Activated CD8-positive, alpha-beta T cell treated with anti-CD3 and anti-CD28 coated beads for 36 hours (primary cell): ENCODE results near the gene PYGB. TPM values are rescaled to one million over a fixed set of nuclear protein-coding genes. Genes with fewer than 3 reads are reported as not detected.

Experiments
- ATAC-seq: fragments of 200-7000 bp; cut with Tn5 transposase; one replicate; pipeline ENCODE4 v1.10.0; 2021; ENCODE audit warnings: mild to moderate bottlenecking, moderate library complexity
- CTCF ChIA-PET: fragments of 350-600 bp; sonication (Branson Sonifier 250); formaldehyde crosslinking; loops from one replicate; lab custom pipeline; 2021; ENCODE audit warnings: antibody characterized with exemption; lab: Charles Lee
- POLR2A ChIA-PET: fragments of 350-600 bp; sonication (Branson Sonifier 250); formaldehyde crosslinking; loops from one replicate; lab custom pipeline; 2021; ENCODE audit warnings: antibody characterized with exemption; lab: Charles Lee
- DNase-seq: peaks from one replicate; pipeline ENCODE4 v3.0.0-alpha.2; 2020
- H3K27ac Mint-ChIP-seq: one replicate; pipeline ENCODE4 v1.8.0; 2021; ENCODE audit warnings: mild to moderate bottlenecking, mixed read lengths
- H3K27me3 Mint-ChIP-seq: one replicate; pipeline ENCODE4 v1.8.0; 2021; ENCODE audit warnings: mixed read lengths
- H3K36me3 Mint-ChIP-seq: one replicate; pipeline ENCODE4 v1.8.0; 2021; ENCODE audit warnings: low read depth, mixed read lengths
- H3K4me1 Mint-ChIP-seq: one replicate; pipeline ENCODE4 v1.8.0; 2021; ENCODE audit warnings: low read depth, mixed read lengths
- H3K4me3 Mint-ChIP-seq: one replicate; pipeline ENCODE4 v1.8.0; 2021; ENCODE audit warnings: mild to moderate bottlenecking, moderate library complexity, mixed read lengths
- H3K9me3 Mint-ChIP-seq: one replicate; pipeline ENCODE4 v1.8.0; 2021; ENCODE audit warnings: mixed read lengths
- intact Hi-C: fragments of 100-400 bp; cut with micrococcal nuclease; formaldehyde crosslinking; loops from one replicate; pipeline ENCODE4 v1.10.0; 2022
- total RNA-seq, 2 experiments: library from RNA; stranded (reverse); gene quantifications; one replicate each; pipeline ENCODE4 v1.2.3, GENCODE V29; 2021
- TF ChIP-seq, protein P1 (sequence below): fragments of 200-600 bp; IDR thresholded peaks from one replicate; pipeline ENCODE4 v1.8.0; 2022; ENCODE audit warnings: antibody characterized with exemption, mild to moderate bottlenecking

Gene PYGB
- total RNA-seq, 2 experiments from 2014 or later = 26.1 to 26.5 TPM

GRCh38 chr20:25211273-25211672 is 36.6 kb upstream of the PYGB start:
- Mint-ChIP-seq H3K27ac (no peak overlapping the region), H3K36me3 (peaks cover 17% of the 10 kb centered on the region), H3K9me3 (no peaks in the 10 kb centered on the region), H3K4me3 (no peak overlapping the region), H3K27me3 (no peaks in the 10 kb centered on the region), H3K4me1 (no peaks in the 10 kb centered on the region)
- no peak for ATAC-seq
- no peak for DNase-seq
- POLR2A ChIA-PET = no interaction called here
- TF ChIP-seq, protein P1, sequence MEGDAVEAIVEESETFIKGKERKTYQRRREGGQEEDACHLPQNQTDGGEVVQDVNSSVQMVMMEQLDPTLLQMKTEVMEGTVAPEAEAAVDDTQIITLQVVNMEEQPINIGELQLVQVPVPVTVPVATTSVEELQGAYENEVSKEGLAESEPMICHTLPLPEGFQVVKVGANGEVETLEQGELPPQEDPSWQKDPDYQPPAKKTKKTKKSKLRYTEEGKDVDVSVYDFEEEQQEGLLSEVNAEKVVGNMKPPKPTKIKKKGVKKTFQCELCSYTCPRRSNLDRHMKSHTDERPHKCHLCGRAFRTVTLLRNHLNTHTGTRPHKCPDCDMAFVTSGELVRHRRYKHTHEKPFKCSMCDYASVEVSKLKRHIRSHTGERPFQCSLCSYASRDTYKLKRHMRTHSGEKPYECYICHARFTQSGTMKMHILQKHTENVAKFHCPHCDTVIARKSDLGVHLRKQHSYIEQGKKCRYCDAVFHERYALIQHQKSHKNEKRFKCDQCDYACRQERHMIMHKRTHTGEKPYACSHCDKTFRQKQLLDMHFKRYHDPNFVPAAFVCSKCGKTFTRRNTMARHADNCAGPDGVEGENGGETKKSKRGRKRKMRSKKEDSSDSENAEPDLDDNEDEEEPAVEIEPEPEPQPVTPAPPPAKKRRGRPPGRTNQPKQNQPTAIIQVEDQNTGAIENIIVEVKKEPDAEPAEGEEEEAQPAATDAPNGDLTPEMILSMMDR = no peak
- CTCF ChIA-PET = interaction anchor here (1.0 to 1.6 kb wide), 3 partner anchors 9 to 84 kb away, joined by 3 read pairs; no protein-coding TSS in a partner anchor
- intact Hi-C loops = no loop called here

DNA sequence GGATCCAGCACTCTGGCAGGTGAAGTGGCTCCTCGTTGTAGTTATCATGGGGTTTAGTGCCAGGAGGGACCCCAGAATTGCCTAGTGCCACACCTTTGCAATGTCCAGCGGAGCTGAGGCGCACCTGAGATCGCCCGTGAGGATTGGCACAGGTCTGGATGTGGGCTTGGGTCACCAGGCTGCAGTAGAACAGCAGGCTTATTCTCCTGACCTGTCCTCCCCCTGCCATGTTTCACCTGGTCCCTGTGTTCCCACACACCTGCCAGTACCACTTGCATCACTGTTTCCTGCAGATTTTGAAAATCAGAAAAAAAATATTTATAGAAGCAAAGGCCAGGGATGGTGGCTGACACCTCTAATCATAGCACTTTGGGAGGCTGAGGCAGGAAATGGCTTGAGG is 35.6 kb upstream of the PYGB start:
- DNase-seq = no peak
- Mint-ChIP-seq H3K4me1 (no peaks in the 10 kb centered on the region), H3K4me3 (no peak overlapping the region), H3K36me3 (peaks cover 17% of the 10 kb centered on the region), H3K9me3 (no peaks in the 10 kb centered on the region), H3K27me3 (no peaks in the 10 kb centered on the region), H3K27ac (no peak overlapping the region)
- ChIA-PET POLR2A (no interaction called here), CTCF (interaction anchor here (1.0 to 1.6 kb wide), 2 partner anchors 13 to 83 kb away, joined by 3 read pairs; no protein-coding TSS in a partner anchor)
- intact Hi-C loops = no loop called here
- ATAC-seq = no peak
- TF ChIP-seq, protein P1 = no peak

- no peak overlapping the region for H3K27ac Mint-ChIP-seq
- DNase-seq = no peak
- TF ChIP-seq, protein P1 = no peak
- ChIA-PET POLR2A (no interaction called here), CTCF (interaction anchor here (1.5 kb wide), 1 partner anchor 12 kb away, joined by 3 read pairs; no protein-coding TSS in a partner anchor)
- H3K4me1 Mint-ChIP-seq = no peaks in the 10 kb centered on the region
- intact Hi-C loops = no loop called here
- H3K4me3 Mint-ChIP-seq = no peak overlapping the region
- H3K36me3 Mint-ChIP-seq = peaks cover 17% of the 10 kb centered on the region
- H3K27me3 Mint-ChIP-seq = no peaks in the 10 kb centered on the region
- no peak for ATAC-seq
- H3K9me3 Mint-ChIP-seq = no peaks in the 10 kb centered on the region
Observed at GRCh38 chr20:25213566-25214425, 34.1 kb upstream of the PYGB start.

DNA sequence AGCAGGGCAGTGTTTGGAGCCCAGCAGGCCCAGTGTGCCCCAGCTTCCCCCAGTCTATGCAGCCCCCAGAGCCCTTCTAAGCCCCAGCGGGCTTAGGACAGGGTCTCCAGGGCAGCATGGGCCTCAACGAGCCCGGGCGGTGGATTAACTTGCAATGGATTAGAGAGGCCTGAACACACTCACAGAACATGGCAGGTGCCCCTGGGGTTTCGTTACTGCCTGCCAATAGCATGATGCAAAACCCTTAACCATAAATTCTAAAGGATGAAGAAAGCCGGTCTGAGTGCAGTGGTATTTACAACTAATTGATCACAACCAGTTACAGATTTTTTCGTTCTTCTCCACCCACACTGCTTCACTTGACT is 33.5 kb upstream of the PYGB start:
- H3K4me3 Mint-ChIP-seq = no peak overlapping the region
- H3K9me3 Mint-ChIP-seq = no peaks in the 10 kb centered on the region
- H3K4me1 Mint-ChIP-seq = no peaks in the 10 kb centered on the region
- TF ChIP-seq, protein P1 = no peak
- no peak overlapping the region for H3K27ac Mint-ChIP-seq
- ChIA-PET CTCF (no interaction called here), POLR2A (no interaction called here)
- no peak for DNase-seq
- intact Hi-C loops = no loop called here
- H3K36me3 Mint-ChIP-seq = peaks cover 17% of the 10 kb centered on the region
- H3K27me3 Mint-ChIP-seq = no peaks in the 10 kb centered on the region
- no peak for ATAC-seq

DNA sequence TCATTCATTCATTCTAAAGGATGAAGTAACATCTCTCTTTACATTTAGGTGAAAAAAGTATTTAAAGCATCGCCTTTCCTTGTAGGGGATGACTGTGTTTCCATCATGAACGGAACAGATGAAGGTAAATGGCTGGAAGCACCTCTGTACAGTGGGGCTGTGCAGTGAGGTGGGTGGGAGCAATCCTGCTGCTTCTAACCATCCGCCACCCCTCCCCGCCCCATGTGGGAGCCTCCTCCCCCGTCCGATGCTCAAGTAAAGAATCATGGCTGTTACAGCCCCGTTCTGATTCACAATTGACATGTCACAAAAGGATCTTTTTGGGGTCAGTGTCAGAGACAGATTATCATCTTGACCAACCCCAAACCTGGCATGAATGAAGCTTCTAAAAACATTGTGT is 33.1 kb upstream of the PYGB start:
- Mint-ChIP-seq H3K4me1 (no peaks in the 10 kb centered on the region), H3K36me3 (peaks cover 17% of the 10 kb centered on the region), H3K27me3 (no peaks in the 10 kb centered on the region), H3K4me3 (no peak overlapping the region), H3K27ac (no peak overlapping the region), H3K9me3 (no peaks in the 10 kb centered on the region)
- ChIA-PET CTCF (no interaction called here), POLR2A (no interaction called here)
- no peak for DNase-seq
- intact Hi-C loops = no loop called here
- no peak for ATAC-seq
- TF ChIP-seq, protein P1 = no peak
